Measurements from ENCODE around the gene SRSF1. TPM values are rescaled to one million over a fixed set of nuclear protein-coding genes. Genes with fewer than 3 reads are reported as not detected.
A peak's percentile ranks its signal among the peaks of the same experiment; 100 is the strongest.

Gene SRSF1
- total and polyA plus RNA-seq, 4 donors: 52.3 to 201 (median 114) TPM

- peak; percentile 76 for DNase-seq (ENCODE audit: low spot score)
- Histone ChIP-seq H3K36me3 (ENCODE audit: control insufficient read depth in 4 of 4, insufficient read depth in 3 of 4, low read depth in 1 of 4, low read length in 3 of 4) (peaks cover 6 to 32% (median 26%) of the 10 kb centered on the region in 4 donors), H3K4me3 (ENCODE audit: low read depth in 1 of 3, low read length in 3 of 3) (peak overlapping the region; percentile 69 to 100 (median 70)), H3K9ac (ENCODE audit: low read depth in 1 of 2, low read length in 2 of 2) (peak overlapping the region; percentile 81 to 100), H3K27ac (ENCODE audit: low read depth in 1 of 2, low read length in 2 of 2) (peak overlapping the region; percentile 94 to 100), H3K4me1 (ENCODE audit: control insufficient read depth in 4 of 4, insufficient read depth in 4 of 4, low read length in 3 of 4) (peaks cover 3 to 32% (median 30%) of the 10 kb centered on the region in 4 donors), H3K27me3 (ENCODE audit: control insufficient read depth in 4 of 4, insufficient read depth in 4 of 4, low read length in 3 of 4) (no peaks in the 10 kb centered on the region), H3K9me3 (ENCODE audit: control insufficient read depth in 4 of 4, low read length in 3 of 4) (no peaks in the 10 kb centered on the region)
- under 1% methylated on average over 20 of the region's 20 CpGs for WGBS
- TF ChIP-seq HNF4A (conservative IDR thresholded peaks at IDR 0.05) (no peak), YY1 (IDR thresholded peaks at IDR 0.05) (no peak), MAX (IDR thresholded peaks at IDR 0.05) (peak; percentile 91)
Measured at GRCh38 chr17:58006560-58006923, 504 bp downstream of the SRSF1 start.

GRCh38 chr17:58005728-58006559 lies 1.1 kb downstream of the SRSF1 start:
- 2% methylated on average over 36 of the region's 36 CpGs for WGBS
- TF ChIP-seq EGR1 (IDR thresholded peaks at IDR 0.05; ENCODE audit: low read depth in 2 of 2): no peak
- TF ChIP-seq ATF3 (IDR thresholded peaks at IDR 0.05): no peak
- TF ChIP-seq MAX (IDR thresholded peaks at IDR 0.05): no peak
- TF ChIP-seq NR2F2 (IDR thresholded peaks at IDR 0.05): no peak
- no peak for TF ChIP-seq FOXA1 (IDR thresholded peaks at IDR 0.05)
- no peak for TF ChIP-seq ZBTB33 (IDR thresholded peaks at IDR 0.05)
- no peak for TF ChIP-seq YY1 (IDR thresholded peaks at IDR 0.05)
- no peak for TF ChIP-seq RXRA (IDR thresholded peaks at IDR 0.05)
- no peak for TF ChIP-seq TAF1 (conservative IDR thresholded peaks at IDR 0.05)
- TF ChIP-seq JUND (IDR thresholded peaks at IDR 0.05): no peak
- no peak for TF ChIP-seq HNF4A (conservative IDR thresholded peaks at IDR 0.05)
- TF ChIP-seq GABPA (IDR thresholded peaks at IDR 0.05 in 1 of 2, conservative IDR thresholded peaks at IDR 0.05 in 1 of 2): no peak
- no peak for TF ChIP-seq FOXA2 (IDR thresholded peaks at IDR 0.05)
- no peak for TF ChIP-seq REST (IDR thresholded peaks at IDR 0.05)
- TF ChIP-seq SP1 (IDR thresholded peaks at IDR 0.05): no peak
- no peak for TF ChIP-seq CTCF (IDR thresholded peaks at IDR 0.05; ENCODE audit: low read depth, low read length, missing input control)
- Histone ChIP-seq H3K36me3 (ENCODE audit: control insufficient read depth in 4 of 4, insufficient read depth in 3 of 4, low read depth in 1 of 4, low read length in 3 of 4) (peaks cover 6 to 32% (median 26%) of the 10 kb centered on the region in 4 donors), H3K9me3 (ENCODE audit: control insufficient read depth in 4 of 4, low read length in 3 of 4) (no peaks in the 10 kb centered on the region), H3K9ac (ENCODE audit: low read depth in 1 of 2, low read length in 2 of 2) (peak overlapping the region; percentile 81 to 100), H3K4me3 (ENCODE audit: low read depth in 1 of 3, low read length in 3 of 3) (peak overlapping the region; percentile 69 to 100 (median 70)), H3K27ac (ENCODE audit: low read depth in 1 of 2, low read length in 2 of 2) (peak overlapping the region; percentile 94 to 100), H3K4me1 (ENCODE audit: control insufficient read depth in 4 of 4, insufficient read depth in 4 of 4, low read length in 3 of 4) (peaks cover 3 to 32% (median 30%) of the 10 kb centered on the region in 4 donors), H3K27me3 (ENCODE audit: control insufficient read depth in 4 of 4, insufficient read depth in 4 of 4, low read length in 3 of 4) (no peaks in the 10 kb centered on the region)
- DNase-seq (ENCODE audit: low spot score): no peak

All from liver (tissue), 9 donors.